H9 (cell line): ENCODE data around the gene CUEDC1. TPM values are rescaled to one million over a fixed set of nuclear protein-coding genes. Genes with fewer than 3 reads are reported as not detected.

Experiments
- DNase-seq: peaks from one replicate; pipeline ENCODE4 v3.0.0-alpha.2; 2017
- H2AFZ ChIP-seq: one replicate; pipeline ENCODE4 v1.6.1; 2013; ENCODE audit warnings: mild to moderate bottlenecking, low read length, control low read depth, moderate library complexity
- H2AK5ac ChIP-seq: 2 replicates; pipeline ENCODE4 v1.6.1; 2013; ENCODE audit warnings: low read length, control low read depth, mixed read lengths; ENCODE audit not compliant: insufficient read length
- H2BK120ac ChIP-seq: one replicate; pipeline ENCODE4 v1.6.1; 2013; ENCODE audit warnings: low read depth, mild to moderate bottlenecking, low read length, control low read depth, inconsistent platforms; ENCODE audit not compliant: poor library complexity, severe bottlenecking
- H2BK12ac ChIP-seq: 2 replicates; pipeline ENCODE4 v1.6.1; 2013; ENCODE audit warnings: low read length, control low read depth, mixed read lengths, low read depth; ENCODE audit not compliant: insufficient read length
- H2BK15ac ChIP-seq: 2 replicates; pipeline ENCODE4 v1.6.1; 2013; ENCODE audit warnings: low read depth, low read length, control low read depth
- H2BK20ac ChIP-seq: one replicate; pipeline ENCODE4 v1.6.1; 2013; ENCODE audit warnings: low read depth, mild to moderate bottlenecking, low read length, control low read depth, inconsistent platforms; ENCODE audit not compliant: poor library complexity, severe bottlenecking
- H2BK5ac ChIP-seq: 2 replicates; pipeline ENCODE4 v1.6.1; 2013; ENCODE audit warnings: low read length, control low read depth, mixed read lengths; ENCODE audit not compliant: insufficient read length
- H3K14ac ChIP-seq: 2 replicates; pipeline ENCODE4 v1.6.1; 2013; ENCODE audit warnings: low read length, control low read depth; ENCODE audit not compliant: insufficient read depth
- H3K18ac ChIP-seq: 2 replicates; pipeline ENCODE4 v1.6.1; 2013; ENCODE audit warnings: low read depth, mild to moderate bottlenecking, mixed read lengths, low read length, control low read depth; ENCODE audit not compliant: insufficient read length
- H3K23ac ChIP-seq: 2 replicates; pipeline ENCODE4 v1.6.1; 2013; ENCODE audit warnings: low read length, control low read depth, mixed read lengths, low read depth; ENCODE audit not compliant: insufficient read length
- H3K23me2 ChIP-seq: 2 replicates; pipeline ENCODE4 v1.6.1; 2013; ENCODE audit warnings: low read depth, mild to moderate bottlenecking, mixed read lengths, low read length, control low read depth; ENCODE audit not compliant: insufficient read length, poor library complexity, severe bottlenecking
- H3K27ac ChIP-seq: 2 replicates; pipeline ENCODE4 v1.5.1; 2013; ENCODE audit warnings: low read length, control low read depth, mixed read lengths, low read depth; ENCODE audit not compliant: insufficient read length
- H3K27me3 ChIP-seq: 2 replicates; pipeline ENCODE4 v1.6.1; 2013; ENCODE audit warnings: low read length, control low read depth, inconsistent platforms; ENCODE audit not compliant: insufficient read depth
- H3K4ac ChIP-seq: 2 replicates; pipeline ENCODE4 v1.6.1; 2013; ENCODE audit warnings: low read depth, mild to moderate bottlenecking, control low read depth, inconsistent platforms, low read length, moderate library complexity
- H3K4me1 ChIP-seq: 2 replicates; pipeline ENCODE4 v1.6.1; 2013; ENCODE audit warnings: low read length, control low read depth, inconsistent platforms; ENCODE audit not compliant: insufficient read depth
- H3K4me2 ChIP-seq: 2 replicates; pipeline ENCODE4 v1.6.1; 2013; ENCODE audit warnings: low read length, control low read depth, mixed read lengths; ENCODE audit not compliant: insufficient read length, insufficient read depth
- H3K56ac ChIP-seq: 2 replicates; pipeline ENCODE4 v1.6.1; 2013; ENCODE audit warnings: low read depth, mild to moderate bottlenecking, mixed read lengths, low read length, control low read depth; ENCODE audit not compliant: insufficient read length
- H3K79me1 ChIP-seq: 2 replicates; pipeline ENCODE4 v1.6.1; 2013; ENCODE audit warnings: low read depth, mild to moderate bottlenecking, moderate library complexity, low read length, control low read depth, inconsistent platforms; ENCODE audit not compliant: insufficient read depth, poor library complexity, severe bottlenecking
- H3K79me2 ChIP-seq: 2 replicates; pipeline ENCODE4 v1.6.1; 2013; ENCODE audit warnings: low read length, control low read depth, inconsistent platforms; ENCODE audit not compliant: insufficient read depth
- H3K9ac ChIP-seq: 2 replicates; pipeline ENCODE4 v1.6.1; 2013; ENCODE audit warnings: low read length, control low read depth, mixed read lengths; ENCODE audit not compliant: insufficient read length; ENCODE audit errors: extremely low read depth
- H3K9me3 ChIP-seq: one replicate; pipeline ENCODE4 v1.6.1; 2013; ENCODE audit warnings: low read depth, low read length, inconsistent platforms; ENCODE audit not compliant: control insufficient read depth
- H3T11ph ChIP-seq: one replicate; pipeline ENCODE4 v1.6.1; 2013; ENCODE audit warnings: mild to moderate bottlenecking, low read length, control low read depth, inconsistent platforms
- H4K20me1 ChIP-seq: one replicate; pipeline ENCODE4 v1.6.1; 2013; ENCODE audit not compliant: control insufficient read depth, insufficient read length, insufficient read depth
- H4K5ac ChIP-seq: 2 replicates; pipeline ENCODE4 v1.6.1; 2013; ENCODE audit warnings: low read depth, mild to moderate bottlenecking, mixed read lengths, low read length, control low read depth; ENCODE audit not compliant: insufficient read length
- H4K8ac ChIP-seq: replicated peaks from 2 replicates; pipeline ENCODE4 v1.6.1; 2013; ENCODE audit warnings: low read length, control low read depth, mixed read lengths, low read depth; ENCODE audit not compliant: insufficient read length
- H4K91ac ChIP-seq: 2 replicates; pipeline ENCODE4 v1.6.1; 2013; ENCODE audit warnings: low read depth, mild to moderate bottlenecking, moderate library complexity, mixed read lengths, low read length, control low read depth; ENCODE audit not compliant: insufficient read length
- H3K27ac Mint-ChIP-seq, 3 experiments: 2 replicates in 2 of 3; 3 replicates in 1 of 3; pipeline ENCODE4 v1.8.0; 2020 to 2021; ENCODE audit warnings: mixed read lengths in 3 of 3, mild to moderate bottlenecking in 1 of 3, moderate library complexity in 1 of 3
- H3K27me3 Mint-ChIP-seq: 2 replicates; pipeline ENCODE4 v1.8.0; 2021; ENCODE audit warnings: low read depth, mild to moderate bottlenecking, moderate library complexity, mixed read lengths
- H3K36me3 Mint-ChIP-seq, 3 experiments: 2 replicates in 2 of 3; 3 replicates in 1 of 3; pipeline ENCODE4 v1.8.0; 2020 to 2021; ENCODE audit warnings: low read depth in 3 of 3, mixed read lengths in 3 of 3; ENCODE audit not compliant: insufficient read depth in 1 of 3
- H3K4me1 Mint-ChIP-seq, 2 experiments: 2 replicates each; pipeline ENCODE4 v1.8.0; 2020; ENCODE audit warnings: mixed read lengths in 2 of 2
- H3K4me3 Mint-ChIP-seq, 2 experiments: 2 replicates in 1 of 2; 3 replicates in 1 of 2; pipeline ENCODE4 v1.8.0; 2020 to 2021; ENCODE audit warnings: mild to moderate bottlenecking in 2 of 2, mixed read lengths in 2 of 2, moderate library complexity in 1 of 2
- H3K9me3 Mint-ChIP-seq, 2 experiments: 2 replicates in 1 of 2; 3 replicates in 1 of 2; pipeline ENCODE4 v1.8.0; 2020; ENCODE audit warnings: mild to moderate bottlenecking in 2 of 2, mixed read lengths in 2 of 2, moderate library complexity in 1 of 2
- WGBS: extraction: QIAGEN DNeasy Blood & Tissue Kit; methylation state at CpG from one replicate; pipeline ENCODE4 v1.1.7; 2013; ENCODE audit warnings: missing lambda C conversion rate, low lambda C conversion rate, mixed read lengths; ENCODE audit not compliant: insufficient read length; ENCODE audit errors: extremely low coverage; 5-methylcytosine and 5-hydroxymethylcytosine counted together
- total RNA-seq: library from RNA; stranded (reverse); gene quantifications from 2 replicates; pipeline ENCODE4 v1.2.1, GENCODE V29; 2021
- TF ChIP-seq, protein P1 (sequence below): fragments of 200-600 bp; sonication (generic); conservative IDR thresholded peaks from 3 replicates; pipeline ENCODE4 v1.8.0; 2021; ENCODE audit warnings: antibody characterized with exemption, mild to moderate bottlenecking

Gene CUEDC1
- total RNA-seq, 1 experiment from 2014 or later, result 7.3 TPM

DNA sequence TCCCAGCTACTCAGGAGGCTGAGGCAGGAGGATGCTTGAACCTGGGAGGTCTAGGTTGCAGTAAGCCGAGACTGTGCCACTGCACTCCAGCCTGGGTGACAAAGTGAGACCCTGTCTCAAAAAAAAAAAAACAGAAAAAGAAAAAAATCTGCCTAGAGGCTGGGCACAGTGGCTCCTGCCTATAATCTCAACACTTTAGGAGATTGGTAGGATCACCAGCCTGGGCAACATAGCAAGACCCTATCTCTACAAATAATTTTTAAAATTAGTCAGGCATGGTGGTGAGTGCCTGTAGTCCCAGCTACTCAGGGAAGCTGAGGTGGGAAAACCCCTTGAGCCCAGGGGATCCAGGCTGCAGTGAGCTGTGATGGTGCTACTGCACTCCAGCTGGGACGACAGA lies 17.7 kb downstream of the CUEDC1 start:
- Mint-ChIP-seq H3K4me1 (peaks cover 29 to 38% of the 10 kb centered on the region in 2 experiments), H3K27ac (no peak overlapping the region), H3K36me3 (no peaks in the 10 kb centered on the region; a peak in 1 of 7 replicates), H3K27me3 (peaks cover 2% of the 10 kb centered on the region), H3K9me3 (no peaks in the 10 kb centered on the region), H3K4me3 (no peak overlapping the region)
- Histone ChIP-seq H3K9ac (no peak overlapping the region), H3K23ac (no peak overlapping the region), H3K27me3 (no peaks in the 10 kb centered on the region), H3K79me1 (no peaks in the 10 kb centered on the region), H4K91ac (no peak overlapping the region), H3K79me2 (no peaks in the 10 kb centered on the region), H2BK5ac (no peak overlapping the region), H3K14ac (no peak overlapping the region), H2AK5ac (no peak overlapping the region), H3T11ph (no peak overlapping the region), H4K8ac (no peak overlapping the region), H3K4me2 (no peak overlapping the region), H2BK120ac (no peak overlapping the region), H3K4ac (no peak overlapping the region), H2BK20ac (no peak overlapping the region), H2BK12ac (no peak overlapping the region), H4K5ac (no peak overlapping the region), H3K27ac (no peak overlapping the region), H4K20me1 (no peaks in the 10 kb centered on the region), H3K23me2 (no peaks in the 10 kb centered on the region), H2BK15ac (no peak overlapping the region), H3K18ac (no peak overlapping the region), H2AFZ (no peak overlapping the region), H3K9me3 (no peaks in the 10 kb centered on the region), H3K56ac (no peak overlapping the region), H3K4me1 (peaks cover 2% of the 10 kb centered on the region; the same call in 1 of the 2 replicates)
- no peak for DNase-seq
- no CpG with 5 or more reads among the region's 2 CpGs for WGBS
- TF ChIP-seq, protein P1, sequence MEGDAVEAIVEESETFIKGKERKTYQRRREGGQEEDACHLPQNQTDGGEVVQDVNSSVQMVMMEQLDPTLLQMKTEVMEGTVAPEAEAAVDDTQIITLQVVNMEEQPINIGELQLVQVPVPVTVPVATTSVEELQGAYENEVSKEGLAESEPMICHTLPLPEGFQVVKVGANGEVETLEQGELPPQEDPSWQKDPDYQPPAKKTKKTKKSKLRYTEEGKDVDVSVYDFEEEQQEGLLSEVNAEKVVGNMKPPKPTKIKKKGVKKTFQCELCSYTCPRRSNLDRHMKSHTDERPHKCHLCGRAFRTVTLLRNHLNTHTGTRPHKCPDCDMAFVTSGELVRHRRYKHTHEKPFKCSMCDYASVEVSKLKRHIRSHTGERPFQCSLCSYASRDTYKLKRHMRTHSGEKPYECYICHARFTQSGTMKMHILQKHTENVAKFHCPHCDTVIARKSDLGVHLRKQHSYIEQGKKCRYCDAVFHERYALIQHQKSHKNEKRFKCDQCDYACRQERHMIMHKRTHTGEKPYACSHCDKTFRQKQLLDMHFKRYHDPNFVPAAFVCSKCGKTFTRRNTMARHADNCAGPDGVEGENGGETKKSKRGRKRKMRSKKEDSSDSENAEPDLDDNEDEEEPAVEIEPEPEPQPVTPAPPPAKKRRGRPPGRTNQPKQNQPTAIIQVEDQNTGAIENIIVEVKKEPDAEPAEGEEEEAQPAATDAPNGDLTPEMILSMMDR, result no peak
